SK-N-SH treated with all-trans-retinoic acid at 6 μM for 48 hours (cell line): ENCODE data around the gene CLNK.

Source experiments
- ATAC-seq: fragments of 200-7000 bp; cut with Tn5 transposase; 3 replicates; pipeline ENCODE4 v1.9.1; 2020; ENCODE audit warnings: mild to moderate bottlenecking, moderate library complexity
- ARNTL ChIP-seq: fragments of 450-650 bp; formaldehyde crosslinking; IDR thresholded peaks from 2 replicates; pipeline ENCODE4 v1.5.0; 2020; ENCODE audit warnings: low read depth, mild to moderate bottlenecking, moderate library complexity, borderline replicate concordance
- BACH2 ChIP-seq: fragments of 250-450 bp; sonication (Bioruptor Pico); IDR thresholded peaks from 2 replicates; pipeline ENCODE4 v1.9.0; 2021; ENCODE audit warnings: mild to moderate bottlenecking, borderline replicate concordance
- CSDC2 ChIP-seq: fragments of 250-450 bp; sonication (Bioruptor Pico); IDR thresholded peaks from 2 replicates; pipeline ENCODE4 v1.5.0; 2020; ENCODE audit warnings: mild to moderate bottlenecking, moderate library complexity
- ESRRG ChIP-seq: fragments of 250-450 bp; sonication (Bioruptor Pico); IDR thresholded peaks from 2 replicates; pipeline ENCODE4 v1.6.1; 2021; ENCODE audit warnings: mild to moderate bottlenecking
- GLIS3 ChIP-seq: fragments of 250-450 bp; sonication (Bioruptor Pico); IDR thresholded peaks from 2 replicates; pipeline ENCODE4 v1.5.0; 2020; ENCODE audit warnings: mild to moderate bottlenecking, moderate library complexity
- ISL1 ChIP-seq: fragments of 250-450 bp; sonication (Bioruptor Pico); IDR thresholded peaks from 2 replicates; pipeline ENCODE4 v2.1.2; 2022; ENCODE audit warnings: mild to moderate bottlenecking, moderate library complexity
- OSR1 ChIP-seq: fragments of 250-450 bp; sonication (Bioruptor Pico); IDR thresholded peaks from 2 replicates; pipeline ENCODE4 v1.8.0; 2022; ENCODE audit warnings: moderate library complexity, mild to moderate bottlenecking, inconsistent platforms
- PPARA ChIP-seq: fragments of 250-450 bp; sonication (Bioruptor Pico); IDR thresholded peaks from 2 replicates; pipeline ENCODE4 v1.5.0; 2020; ENCODE audit warnings: mild to moderate bottlenecking, borderline replicate concordance
- RARB ChIP-seq: fragments of 250-450 bp; sonication (Bioruptor Pico); IDR thresholded peaks from 2 replicates; pipeline ENCODE4 v1.8.0; 2021; ENCODE audit warnings: mild to moderate bottlenecking, moderate library complexity
- SNAI2 ChIP-seq: fragments of 250-450 bp; sonication (Bioruptor Pico); IDR thresholded peaks from 2 replicates; pipeline ENCODE4 v1.5.0; 2020; ENCODE audit warnings: mild to moderate bottlenecking, moderate library complexity
- TCF4 ChIP-seq: fragments of 250-450 bp; sonication (Bioruptor Pico); IDR thresholded peaks from 2 replicates; pipeline ENCODE4 v1.8.0; 2021; ENCODE audit warnings: mild to moderate bottlenecking, moderate library complexity, borderline replicate concordance
- TOX ChIP-seq: fragments of 250-450 bp; sonication (Bioruptor Pico); IDR thresholded peaks from 2 replicates; pipeline ENCODE4 v1.8.0; 2021; ENCODE audit warnings: mild to moderate bottlenecking, moderate library complexity, borderline replicate concordance
- ZC3H10 ChIP-seq: fragments of 250-450 bp; sonication (Bioruptor Pico); IDR thresholded peaks from 2 replicates; pipeline ENCODE4 v1.5.1; 2021; ENCODE audit warnings: mild to moderate bottlenecking, moderate library complexity
- ZFP3 ChIP-seq: fragments of 250-450 bp; sonication (Bioruptor Pico); IDR thresholded peaks from 2 replicates; pipeline ENCODE4 v1.5.0; 2020; ENCODE audit warnings: mild to moderate bottlenecking, moderate library complexity
- ZFP30 ChIP-seq: fragments of 450-650 bp; formaldehyde crosslinking; IDR thresholded peaks from 2 replicates; pipeline ENCODE4 v1.5.0; 2022; ENCODE audit warnings: mild to moderate bottlenecking, moderate library complexity
- ZNF565 ChIP-seq: fragments of 450-650 bp; formaldehyde crosslinking; conservative IDR thresholded peaks from 2 replicates; pipeline ENCODE4 v1.5.0; 2020; ENCODE audit warnings: low read depth, mild to moderate bottlenecking, moderate library complexity
- ZNF70 ChIP-seq: fragments of 450-650 bp; formaldehyde crosslinking; IDR thresholded peaks from 2 replicates; pipeline ENCODE4 v1.5.0; 2020; ENCODE audit warnings: mild to moderate bottlenecking, moderate library complexity
- ZNF8 ChIP-seq: fragments of 450-650 bp; formaldehyde crosslinking; IDR thresholded peaks from 2 replicates; pipeline ENCODE4 v1.5.0; 2020; ENCODE audit warnings: mild to moderate bottlenecking, moderate library complexity
- TF ChIP-seq, protein P1 (sequence below): fragments of 250-450 bp; sonication (Bioruptor Pico); IDR thresholded peaks from 2 replicates; pipeline ENCODE4 v1.5.0; 2020; ENCODE audit warnings: mild to moderate bottlenecking, moderate library complexity
- TF ChIP-seq, protein P2 (sequence below): fragments of 250-450 bp; sonication (Bioruptor Pico); IDR thresholded peaks from 2 replicates; pipeline ENCODE4 v1.5.1; 2021; ENCODE audit warnings: mild to moderate bottlenecking, moderate library complexity
- TF ChIP-seq, protein P3 (sequence below): fragments of 250-450 bp; sonication (Bioruptor Pico); IDR thresholded peaks from 2 replicates; pipeline ENCODE4 v1.5.1; 2020; ENCODE audit warnings: low read depth, mild to moderate bottlenecking, moderate library complexity
- TF ChIP-seq, protein P4 (sequence below): fragments of 250-450 bp; sonication (Bioruptor Pico); IDR thresholded peaks from 2 replicates; pipeline ENCODE4 v1.8.0; 2020; ENCODE audit warnings: mild to moderate bottlenecking, moderate library complexity, borderline replicate concordance
- TF ChIP-seq, protein P5 (sequence below): fragments of 250-450 bp; sonication (Bioruptor Pico); IDR thresholded peaks from 2 replicates; pipeline ENCODE4 v1.8.0; 2021; ENCODE audit warnings: low read depth, mild to moderate bottlenecking, moderate library complexity, borderline replicate concordance

The CLNK gene

DNA sequence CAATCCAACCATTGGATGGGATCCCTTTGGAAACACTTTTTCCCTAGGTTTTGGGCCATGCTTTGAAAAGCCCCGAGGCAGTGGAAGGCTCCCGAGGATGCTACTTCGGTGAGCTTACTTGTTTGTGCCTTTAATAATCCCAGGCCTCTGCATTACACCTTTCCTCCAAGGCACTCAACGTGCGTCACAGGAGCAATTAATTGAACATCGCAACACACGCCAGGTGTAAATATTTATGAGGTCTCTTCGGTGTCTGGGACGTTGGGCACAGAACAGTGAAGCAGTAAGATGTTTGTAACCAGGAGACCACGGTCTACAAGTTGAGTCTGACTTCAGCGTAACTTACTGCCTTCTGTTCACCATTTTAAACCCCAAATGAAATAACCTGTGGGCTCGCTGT is 97.3 kb downstream of the CLNK start:
- TF ChIP-seq, protein P1, sequence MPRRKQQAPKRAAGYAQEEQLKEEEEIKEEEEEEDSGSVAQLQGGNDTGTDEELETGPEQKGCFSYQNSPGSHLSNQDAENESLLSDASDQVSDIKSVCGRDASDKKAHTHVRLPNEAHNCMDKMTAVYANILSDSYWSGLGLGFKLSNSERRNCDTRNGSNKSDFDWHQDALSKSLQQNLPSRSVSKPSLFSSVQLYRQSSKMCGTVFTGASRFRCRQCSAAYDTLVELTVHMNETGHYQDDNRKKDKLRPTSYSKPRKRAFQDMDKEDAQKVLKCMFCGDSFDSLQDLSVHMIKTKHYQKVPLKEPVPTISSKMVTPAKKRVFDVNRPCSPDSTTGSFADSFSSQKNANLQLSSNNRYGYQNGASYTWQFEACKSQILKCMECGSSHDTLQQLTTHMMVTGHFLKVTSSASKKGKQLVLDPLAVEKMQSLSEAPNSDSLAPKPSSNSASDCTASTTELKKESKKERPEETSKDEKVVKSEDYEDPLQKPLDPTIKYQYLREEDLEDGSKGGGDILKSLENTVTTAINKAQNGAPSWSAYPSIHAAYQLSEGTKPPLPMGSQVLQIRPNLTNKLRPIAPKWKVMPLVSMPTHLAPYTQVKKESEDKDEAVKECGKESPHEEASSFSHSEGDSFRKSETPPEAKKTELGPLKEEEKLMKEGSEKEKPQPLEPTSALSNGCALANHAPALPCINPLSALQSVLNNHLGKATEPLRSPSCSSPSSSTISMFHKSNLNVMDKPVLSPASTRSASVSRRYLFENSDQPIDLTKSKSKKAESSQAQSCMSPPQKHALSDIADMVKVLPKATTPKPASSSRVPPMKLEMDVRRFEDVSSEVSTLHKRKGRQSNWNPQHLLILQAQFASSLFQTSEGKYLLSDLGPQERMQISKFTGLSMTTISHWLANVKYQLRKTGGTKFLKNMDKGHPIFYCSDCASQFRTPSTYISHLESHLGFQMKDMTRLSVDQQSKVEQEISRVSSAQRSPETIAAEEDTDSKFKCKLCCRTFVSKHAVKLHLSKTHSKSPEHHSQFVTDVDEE (CRISPR knock-in tag): no peak
- no peak for TF ChIP-seq ZNF8 (CRISPR knock-in tag)
- no peak for TF ChIP-seq SNAI2 (CRISPR knock-in tag)
- TF ChIP-seq PPARA: no peak
- no peak for TF ChIP-seq ISL1 (CRISPR knock-in tag)
- TF ChIP-seq, protein P2, sequence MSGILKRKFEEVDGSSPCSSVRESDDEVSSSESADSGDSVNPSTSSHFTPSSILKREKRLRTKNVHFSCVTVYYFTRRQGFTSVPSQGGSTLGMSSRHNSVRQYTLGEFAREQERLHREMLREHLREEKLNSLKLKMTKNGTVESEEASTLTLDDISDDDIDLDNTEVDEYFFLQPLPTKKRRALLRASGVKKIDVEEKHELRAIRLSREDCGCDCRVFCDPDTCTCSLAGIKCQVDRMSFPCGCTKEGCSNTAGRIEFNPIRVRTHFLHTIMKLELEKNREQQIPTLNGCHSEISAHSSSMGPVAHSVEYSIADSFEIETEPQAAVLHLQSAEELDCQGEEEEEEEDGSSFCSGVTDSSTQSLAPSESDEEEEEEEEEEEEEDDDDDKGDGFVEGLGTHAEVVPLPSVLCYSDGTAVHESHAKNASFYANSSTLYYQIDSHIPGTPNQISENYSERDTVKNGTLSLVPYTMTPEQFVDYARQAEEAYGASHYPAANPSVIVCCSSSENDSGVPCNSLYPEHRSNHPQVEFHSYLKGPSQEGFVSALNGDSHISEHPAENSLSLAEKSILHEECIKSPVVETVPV (CRISPR knock-in tag): no peak
- no peak for TF ChIP-seq ZC3H10 (CRISPR knock-in tag)
- TF ChIP-seq GLIS3: no peak
- TF ChIP-seq TCF4 (CRISPR knock-in tag): no peak
- TF ChIP-seq, protein P3, sequence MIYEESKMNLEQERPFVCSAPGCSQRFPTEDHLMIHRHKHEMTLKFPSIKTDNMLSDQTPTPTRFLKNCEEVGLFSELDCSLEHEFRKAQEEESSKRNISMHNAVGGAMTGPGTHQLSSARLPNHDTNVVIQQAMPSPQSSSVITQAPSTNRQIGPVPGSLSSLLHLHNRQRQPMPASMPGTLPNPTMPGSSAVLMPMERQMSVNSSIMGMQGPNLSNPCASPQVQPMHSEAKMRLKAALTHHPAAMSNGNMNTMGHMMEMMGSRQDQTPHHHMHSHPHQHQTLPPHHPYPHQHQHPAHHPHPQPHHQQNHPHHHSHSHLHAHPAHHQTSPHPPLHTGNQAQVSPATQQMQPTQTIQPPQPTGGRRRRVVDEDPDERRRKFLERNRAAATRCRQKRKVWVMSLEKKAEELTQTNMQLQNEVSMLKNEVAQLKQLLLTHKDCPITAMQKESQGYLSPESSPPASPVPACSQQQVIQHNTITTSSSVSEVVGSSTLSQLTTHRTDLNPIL (CRISPR knock-in tag): no peak
- TF ChIP-seq ESRRG (CRISPR knock-in tag): no peak
- no peak for TF ChIP-seq ZFP30 (CRISPR knock-in tag)
- ATAC-seq: no peak

DNA sequence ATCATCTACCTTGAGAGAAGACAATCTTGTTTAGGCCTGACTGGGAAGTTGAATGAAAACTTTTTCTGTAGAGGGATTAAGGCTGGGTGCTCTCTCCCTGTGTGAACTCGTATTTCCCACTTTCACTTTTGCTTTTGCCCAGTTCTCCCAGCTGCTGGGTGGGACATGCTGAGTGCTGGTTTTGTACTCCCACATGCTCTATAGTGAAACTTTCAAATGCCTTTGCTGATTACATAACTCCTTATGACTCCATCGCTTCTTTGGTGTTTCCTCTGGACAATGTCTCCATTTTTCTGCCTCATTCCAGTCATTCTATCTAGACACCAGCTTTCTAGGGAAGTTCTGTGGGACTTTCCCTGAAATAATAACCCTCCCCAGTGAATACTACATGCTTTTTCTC is 100.5 kb downstream of the CLNK start:
- TF ChIP-seq RARB (no peak), TOX (CRISPR knock-in tag) (no peak), PPARA (no peak), GLIS3 (no peak), OSR1 (no peak), BACH2 (CRISPR knock-in tag) (no peak), ZNF70 (CRISPR knock-in tag) (no peak), ZFP3 (no peak), ESRRG (CRISPR knock-in tag) (no peak), ZC3H10 (CRISPR knock-in tag) (no peak), ARNTL (CRISPR knock-in tag) (no peak), CSDC2 (CRISPR knock-in tag) (no peak), ZFP30 (CRISPR knock-in tag) (no peak), ISL1 (CRISPR knock-in tag) (no peak), SNAI2 (CRISPR knock-in tag) (no peak), ZNF565 (CRISPR knock-in tag) (no peak)
- TF ChIP-seq, protein P3 (CRISPR knock-in tag): no peak
- TF ChIP-seq, protein P2 (CRISPR knock-in tag): no peak
- TF ChIP-seq, protein P4, sequence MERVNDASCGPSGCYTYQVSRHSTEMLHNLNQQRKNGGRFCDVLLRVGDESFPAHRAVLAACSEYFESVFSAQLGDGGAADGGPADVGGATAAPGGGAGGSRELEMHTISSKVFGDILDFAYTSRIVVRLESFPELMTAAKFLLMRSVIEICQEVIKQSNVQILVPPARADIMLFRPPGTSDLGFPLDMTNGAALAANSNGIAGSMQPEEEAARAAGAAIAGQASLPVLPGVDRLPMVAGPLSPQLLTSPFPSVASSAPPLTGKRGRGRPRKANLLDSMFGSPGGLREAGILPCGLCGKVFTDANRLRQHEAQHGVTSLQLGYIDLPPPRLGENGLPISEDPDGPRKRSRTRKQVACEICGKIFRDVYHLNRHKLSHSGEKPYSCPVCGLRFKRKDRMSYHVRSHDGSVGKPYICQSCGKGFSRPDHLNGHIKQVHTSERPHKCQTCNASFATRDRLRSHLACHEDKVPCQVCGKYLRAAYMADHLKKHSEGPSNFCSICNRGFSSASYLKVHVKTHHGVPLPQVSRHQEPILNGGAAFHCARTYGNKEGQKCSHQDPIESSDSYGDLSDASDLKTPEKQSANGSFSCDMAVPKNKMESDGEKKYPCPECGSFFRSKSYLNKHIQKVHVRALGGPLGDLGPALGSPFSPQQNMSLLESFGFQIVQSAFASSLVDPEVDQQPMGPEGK (CRISPR knock-in tag): no peak
- TF ChIP-seq, protein P5, sequence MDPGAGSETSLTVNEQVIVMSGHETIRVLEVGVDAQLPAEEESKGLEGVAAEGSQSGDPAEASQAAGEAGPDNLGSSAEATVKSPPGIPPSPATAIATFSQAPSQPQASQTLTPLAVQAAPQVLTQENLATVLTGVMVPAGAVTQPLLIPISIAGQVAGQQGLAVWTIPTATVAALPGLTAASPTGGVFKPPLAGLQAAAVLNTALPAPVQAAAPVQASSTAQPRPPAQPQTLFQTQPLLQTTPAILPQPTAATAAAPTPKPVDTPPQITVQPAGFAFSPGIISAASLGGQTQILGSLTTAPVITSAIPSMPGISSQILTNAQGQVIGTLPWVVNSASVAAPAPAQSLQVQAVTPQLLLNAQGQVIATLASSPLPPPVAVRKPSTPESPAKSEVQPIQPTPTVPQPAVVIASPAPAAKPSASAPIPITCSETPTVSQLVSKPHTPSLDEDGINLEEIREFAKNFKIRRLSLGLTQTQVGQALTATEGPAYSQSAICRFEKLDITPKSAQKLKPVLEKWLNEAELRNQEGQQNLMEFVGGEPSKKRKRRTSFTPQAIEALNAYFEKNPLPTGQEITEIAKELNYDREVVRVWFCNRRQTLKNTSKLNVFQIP: no peak
- ATAC-seq: no peak
